Umbilical cord (tissue), 2 donors: ENCODE results near the gene OPRPN. TPM values are rescaled to one million over a fixed set of nuclear protein-coding genes. Genes with fewer than 3 reads are reported as not detected.

ENCODE experiments used
- DNase-seq: peaks from one replicate; pipeline ENCODE4 v3.0.0-alpha.2; 2015; ENCODE audit warnings: low spot score
- total RNA-seq: library from RNA; depleted of rRNA; stranded (reverse); fragments of >200 nt; gene quantifications from one replicate; pipeline ENCODE4 v1.2.3, GENCODE V29; 2014; ENCODE audit warnings: low replicate concordance; ENCODE audit not compliant: insufficient read depth

OPRPN gene
- total RNA-seq: 2.4 TPM

GRCh38 chr4:70397580-70397979 is at the start of gene OPRPN:
OPRPN (plus strand) TSS chr4:70397940; CDS start chr4:70399286, 1,346 bp downstream.
- DNase-seq: no peak

- no peak for DNase-seq
Measured at GRCh38 chr4:70356185-70356584, 41.6 kb upstream of the OPRPN start.

- DNase-seq: no peak
Measured at GRCh38 chr4:70359115-70359661, 38.6 kb upstream of the OPRPN start.

GRCh38 chr4:70360460-70360859 is 37.3 kb upstream of the OPRPN start, which contains the start of gene SMR3A:
SMR3A (plus strand) TSS chr4:70360760; CDS start chr4:70362116, 1,356 bp downstream.
- no peak for DNase-seq

GRCh38 chr4:70364002-70364401 is 33.7 kb upstream of the OPRPN start:
- no peak for DNase-seq

- DNase-seq: peak; percentile 6
Measured at GRCh38 chr4:70365479-70365878, 32.3 kb upstream of the OPRPN start.

- DNase-seq: no peak
Measured at GRCh38 chr4:70367813-70368212, 29.9 kb upstream of the OPRPN start.

- DNase-seq: no peak
Measured at GRCh38 chr4:70371987-70372386, 25.8 kb upstream of the OPRPN start.

GRCh38 chr4:70372760-70373159 is 25.0 kb upstream of the OPRPN start:
- no peak for DNase-seq

GRCh38 chr4:70380578-70380977 is 17.2 kb upstream of the OPRPN start:
- no peak for DNase-seq

- DNase-seq: no peak
Measured at GRCh38 chr4:70382691-70383181, 15.0 kb upstream of the OPRPN start, which contains the start of gene SMR3B. SMR3B (plus strand) TSS chr4:70383131; CDS start chr4:70384511, 1,380 bp downstream.

GRCh38 chr4:70392057-70392776 is 5.5 kb upstream of the OPRPN start:
- DNase-seq: no peak

- no peak for DNase-seq
Measured at GRCh38 chr4:70399319-70399718, 1.6 kb downstream of the OPRPN start.

- DNase-seq: no peak
Measured at GRCh38 chr4:70402762-70403161, 5.0 kb downstream of the OPRPN start.

- DNase-seq: no peak
Measured at GRCh38 chr4:70405765-70406164, 8.0 kb downstream of the OPRPN start.

- no peak for DNase-seq
Measured at GRCh38 chr4:70425306-70425705, 27.6 kb downstream of the OPRPN start.

GRCh38 chr4:70426789-70427188 is 29.0 kb downstream of the OPRPN start:
- no peak for DNase-seq

- DNase-seq: no peak
Measured at GRCh38 chr4:70437197-70437596, 39.5 kb downstream of the OPRPN start.

GRCh38 chr4:70442474-70442873 is 44.7 kb downstream of the OPRPN start:
- DNase-seq: no peak

- no peak for DNase-seq
Measured at GRCh38 chr4:70443329-70443728, 45.6 kb downstream of the OPRPN start.

- no peak for DNase-seq
Measured at GRCh38 chr4:70449220-70449619, 51.5 kb downstream of the OPRPN start.

GRCh38 chr4:70452946-70453345 is 55.2 kb downstream of the OPRPN start:
- no peak for DNase-seq
